Subcutaneous adipose tissue (tissue), 4 donors: ENCODE measurements around the gene FBLIM1. TPM values are rescaled to one million over a fixed set of nuclear protein-coding genes. Genes with fewer than 3 reads are reported as not detected.

Experiments used
- CTCF ChIP-seq: fragments of 450-650 bp; IDR thresholded peaks from one replicate; pipeline ENCODE4 v1.5.1; 2016; ENCODE audit warnings: low read depth, mild to moderate bottlenecking, control low read depth, antibody characterized with exemption, moderate library complexity
- total RNA-seq, 4 donors: library from RNA; depleted of rRNA; stranded (reverse); fragments of >200 nt; gene quantifications; one replicate each; pipeline ENCODE4 v1.1.0, GENCODE V29; 2016

FBLIM1 gene
- total RNA-seq = 10 to 100 TPM in 3 of 4 donors, 1 to 10 TPM in 1; 5.1 to 21.9 (median 14.9) TPM

- TF ChIP-seq CTCF = no peak
These were observed at the start of gene FBLIM1 for GRCh38 chr1:15758343-15758931. FBLIM1 (plus strand) TSS chr1:15758795; CDS start chr1:15764984, 6,189 bp downstream.

- no peak for TF ChIP-seq CTCF
These were observed 49.4 kb upstream of the FBLIM1 start for GRCh38 chr1:15709226-15709625.

- no peak for TF ChIP-seq CTCF
These were observed 46.4 kb upstream of the FBLIM1 start for GRCh38 chr1:15712168-15712567.

- TF ChIP-seq CTCF = no peak
These were observed 44.0 kb upstream of the FBLIM1 start for GRCh38 chr1:15714406-15715136.

- no peak for TF ChIP-seq CTCF
These were observed 41.0 kb upstream of the FBLIM1 start for GRCh38 chr1:15717418-15718125.

GRCh38 chr1:15718199-15718601, 40.4 kb upstream of the FBLIM1 start:
- no peak for TF ChIP-seq CTCF
